HFFc6 (cell line): ENCODE measurements around the gene CMC2. TPM values are rescaled to one million over a fixed set of nuclear protein-coding genes. Genes with fewer than 3 reads are reported as not detected.

Source experiments
- DNase-seq: peaks from one replicate; pipeline ENCODE4 v3.0.0-alpha.2; 2018
- H3K27ac Mint-ChIP-seq: 2 replicates; pipeline ENCODE4 v1.8.0; 2020; ENCODE audit warnings: mild to moderate bottlenecking, mixed read lengths
- H3K27me3 Mint-ChIP-seq: 2 replicates; pipeline ENCODE4 v1.8.0; 2021; ENCODE audit warnings: mild to moderate bottlenecking, moderate library complexity, mixed read lengths; ENCODE audit not compliant: insufficient read depth
- H3K36me3 Mint-ChIP-seq: 2 replicates; pipeline ENCODE4 v1.8.0; 2021; ENCODE audit warnings: low read depth, mixed read lengths
- H3K4me1 Mint-ChIP-seq: 2 replicates; pipeline ENCODE4 v1.8.0; 2020; ENCODE audit warnings: low read depth, mixed read lengths
- H3K4me3 Mint-ChIP-seq: 2 replicates; pipeline ENCODE4 v1.8.0; 2020; ENCODE audit warnings: mild to moderate bottlenecking, moderate library complexity, mixed read lengths
- H3K9me3 Mint-ChIP-seq: 2 replicates; pipeline ENCODE4 v1.8.0; 2020; ENCODE audit warnings: mild to moderate bottlenecking, mixed read lengths
- CTCF ChIP-seq: fragments of 200-600 bp; sonication (generic); IDR thresholded peaks from 2 replicates; pipeline ENCODE4 v1.5.0; 2021; ENCODE audit warnings: antibody characterized with exemption, mild to moderate bottlenecking
- total RNA-seq, 6 experiments: library from RNA; stranded (reverse); fragmentation: NEBNext Ultra II Directional; extraction: Animal tissue kit (Norgen Biotek cat#: 25700); gene quantifications; 2 replicates in 1 of 6; 3 replicates in 5 of 6; pipeline ENCODE4 v1.2.3, GENCODE V29; 2021

Gene CMC2
- total RNA-seq, 6 experiments from 2014 or later = 64.7 to 82.7 (median 74.8) TPM

- H3K4me3 Mint-ChIP-seq = peak overlapping the region; percentile 84
- H3K9me3 Mint-ChIP-seq = no peaks in the 10 kb centered on the region
- peaks cover 58% of the 10 kb centered on the region for H3K4me1 Mint-ChIP-seq
- H3K36me3 Mint-ChIP-seq = peaks cover 6% of the 10 kb centered on the region; the same call in 1 of the 2 replicates
- H3K27ac Mint-ChIP-seq = peak overlapping the region; percentile 97
- peaks cover 1% of the 10 kb centered on the region; the same call in 1 of the 2 replicates for H3K27me3 Mint-ChIP-seq
- DNase-seq = no peak
- no peak for TF ChIP-seq CTCF
These were observed 67.8 kb downstream of the CMC2 start for GRCh38 chr16:80938879-80939260.

GRCh38 chr16:80938004-80938878, 68.4 kb downstream of the CMC2 start:
- TF ChIP-seq CTCF = peak; percentile 39
- H3K27ac Mint-ChIP-seq = peak overlapping the region; percentile 97
- H3K9me3 Mint-ChIP-seq = no peaks in the 10 kb centered on the region
- peaks cover 6% of the 10 kb centered on the region; the same call in 1 of the 2 replicates for H3K36me3 Mint-ChIP-seq
- peaks cover 65% of the 10 kb centered on the region for H3K4me1 Mint-ChIP-seq
- peak overlapping the region; percentile 84 for H3K4me3 Mint-ChIP-seq
- DNase-seq = peak; percentile 98
- H3K27me3 Mint-ChIP-seq = peaks cover 1% of the 10 kb centered on the region; the same call in 1 of the 2 replicates

GRCh38 chr16:80936410-80936809, 70.3 kb downstream of the CMC2 start:
- no peaks in the 10 kb centered on the region for H3K27me3 Mint-ChIP-seq
- DNase-seq = no peak
- H3K4me1 Mint-ChIP-seq = peaks cover 79% of the 10 kb centered on the region
- H3K27ac Mint-ChIP-seq = peak overlapping the region; percentile 40
- peaks cover 13% of the 10 kb centered on the region; the same call in 1 of the 2 replicates for H3K36me3 Mint-ChIP-seq
- no peak for TF ChIP-seq CTCF
- no peak overlapping the region for H3K4me3 Mint-ChIP-seq
- H3K9me3 Mint-ChIP-seq = no peaks in the 10 kb centered on the region

GRCh38 chr16:80935691-80936090, 71.0 kb downstream of the CMC2 start:
- H3K9me3 Mint-ChIP-seq = no peaks in the 10 kb centered on the region
- no peak overlapping the region for H3K4me3 Mint-ChIP-seq
- no peak for DNase-seq
- H3K27me3 Mint-ChIP-seq = no peaks in the 10 kb centered on the region
- peak overlapping the region; percentile 31; the same call in 1 of the 2 replicates for H3K27ac Mint-ChIP-seq
- no peak for TF ChIP-seq CTCF
- H3K36me3 Mint-ChIP-seq = peaks cover 13% of the 10 kb centered on the region; the same call in 1 of the 2 replicates
- H3K4me1 Mint-ChIP-seq = peaks cover 79% of the 10 kb centered on the region

- H3K4me1 Mint-ChIP-seq = peaks cover 59% of the 10 kb centered on the region
- peak; percentile 97 for DNase-seq
- peak overlapping the region; percentile 100 for H3K27ac Mint-ChIP-seq
- H3K4me3 Mint-ChIP-seq = peak overlapping the region; percentile 93
- no peaks in the 10 kb centered on the region for H3K27me3 Mint-ChIP-seq
- peaks cover 10% of the 10 kb centered on the region for H3K9me3 Mint-ChIP-seq
- H3K36me3 Mint-ChIP-seq = peaks cover 27% of the 10 kb centered on the region
- no peak for TF ChIP-seq CTCF
These were observed 74.0 kb downstream of the CMC2 start for GRCh38 chr16:80932708-80933095.
